Stimulated activated CD8-positive, alpha-beta memory T cell treated with anti-CD3 and anti-CD28 coated beads, Interleukin-7, amount 100 ng/mL, for 1 hour (primary cell): ENCODE measurements around the gene MTOR.
"Not testable (repeated sequence)": the region's sequence is repeated elsewhere in the genome, so short reads cannot be mapped to it uniquely, and the experiment has no call there.

Source experiments
- DNase-seq, 2 donors: peaks; one replicate each; pipeline ENCODE4 v3.0.0-alpha.2; 2020; ENCODE audit warnings: low read depth in 2 of 2

The MTOR gene

GRCh38 chr1:11262171-11263049 is at the start of gene MTOR:
Gene MTOR (minus strand): TSS chr1:11262551. CDS start chr1:11259409, 3,142 bp downstream.
- peak; percentile 88 to 91 for DNase-seq

- no peak for DNase-seq
Observed at GRCh38 chr1:11309385-11309784, 47.0 kb upstream of the MTOR start.

- no peak for DNase-seq
Observed at GRCh38 chr1:11308699-11309224, 46.4 kb upstream of the MTOR start.

- DNase-seq: no peak
Observed at GRCh38 chr1:11307852-11308251, 45.5 kb upstream of the MTOR start.

- DNase-seq: not testable (repeated sequence)
Observed at GRCh38 chr1:11305516-11305915, 43.2 kb upstream of the MTOR start.

GRCh38 chr1:11302366-11302765 is 40.0 kb upstream of the MTOR start:
- no peak for DNase-seq

GRCh38 chr1:11301601-11302000 is 39.2 kb upstream of the MTOR start:
- no peak for DNase-seq

- DNase-seq: no peak
Observed at GRCh38 chr1:11299225-11299574, 36.8 kb upstream of the MTOR start.

GRCh38 chr1:11298390-11299224 is 36.3 kb upstream of the MTOR start:
- DNase-seq: no peak

- DNase-seq: not testable (repeated sequence)
Observed at GRCh38 chr1:11297774-11298173, 35.4 kb upstream of the MTOR start.

GRCh38 chr1:11295905-11296304 is 33.6 kb upstream of the MTOR start:
- no peak for DNase-seq

- no peak for DNase-seq
Observed at GRCh38 chr1:11294951-11295350, 32.6 kb upstream of the MTOR start.

- DNase-seq: no peak
Observed at GRCh38 chr1:11293856-11294255, 31.5 kb upstream of the MTOR start.

GRCh38 chr1:11291049-11291448 is 28.7 kb upstream of the MTOR start:
- no peak for DNase-seq

- DNase-seq: no peak
Observed at GRCh38 chr1:11289064-11289463, 26.7 kb upstream of the MTOR start.

- DNase-seq: no peak
Observed at GRCh38 chr1:11286735-11287410, 24.5 kb upstream of the MTOR start.

GRCh38 chr1:11285883-11286734 is 23.8 kb upstream of the MTOR start:
- no peak for DNase-seq

- DNase-seq: no peak
Observed at GRCh38 chr1:11284784-11285183, 22.4 kb upstream of the MTOR start.

- DNase-seq: no peak
Observed at GRCh38 chr1:11283151-11283550, 20.8 kb upstream of the MTOR start.

GRCh38 chr1:11281518-11282331 is 19.4 kb upstream of the MTOR start:
- no peak for DNase-seq
